WTC11 (cell line): ENCODE measurements around the gene IL36A. TPM values are rescaled to one million over a fixed set of nuclear protein-coding genes. Genes with fewer than 3 reads are reported as not detected.

Source experiments
- ATAC-seq: fragments of 200-7000 bp; cut with Tn5 transposase; 2 replicates; pipeline ENCODE4 v1.10.0; 2021; ENCODE audit warnings: mild to moderate bottlenecking, moderate library complexity
- CTCF ChIA-PET: fragments of 300-600 bp; sonication (Branson Sonifier 250); formaldehyde crosslinking; loops from one replicate; lab custom pipeline; 2021; ENCODE audit warnings: antibody characterized with exemption; lab: Charles Lee
- POLR2A ChIA-PET: fragments of 350-600 bp; sonication (Branson Sonifier 250); formaldehyde crosslinking; loops from one replicate; lab custom pipeline; 2021; ENCODE audit warnings: antibody characterized with exemption; lab: Charles Lee
- DNase-seq: peaks from one replicate; pipeline ENCODE4 v3.0.0; 2021; ENCODE audit warnings: low spot score
- H3K27ac Mint-ChIP-seq: 2 replicates; pipeline ENCODE4 v1.8.0; 2021; ENCODE audit warnings: mixed read lengths
- H3K27me3 Mint-ChIP-seq: 2 replicates; pipeline ENCODE4 v1.8.0; 2021; ENCODE audit warnings: low read depth, mild to moderate bottlenecking, moderate library complexity, mixed read lengths
- H3K36me3 Mint-ChIP-seq: 2 replicates; pipeline ENCODE4 v1.8.0; 2021; ENCODE audit warnings: mixed read lengths
- H3K4me1 Mint-ChIP-seq: 2 replicates; pipeline ENCODE4 v1.8.0; 2022; ENCODE audit warnings: mixed read lengths
- H3K4me3 Mint-ChIP-seq: 2 replicates; pipeline ENCODE4 v1.8.0; 2021; ENCODE audit warnings: mild to moderate bottlenecking, moderate library complexity, mixed read lengths
- H3K9me3 Mint-ChIP-seq: 2 replicates; pipeline ENCODE4 v1.8.0; 2021; ENCODE audit warnings: mixed read lengths
- ARID4B ChIP-seq: sonication (generic); formaldehyde crosslinking; IDR thresholded peaks from 2 replicates; pipeline ENCODE4 v1.8.0; 2023; ENCODE audit warnings: missing genetic modification reagents, mild to moderate bottlenecking, borderline replicate concordance
- CBFB ChIP-seq: sonication (generic); formaldehyde crosslinking; IDR thresholded peaks from 2 replicates; pipeline ENCODE4 v1.8.1; 2022; ENCODE audit warnings: mild to moderate bottlenecking, low read depth, missing genetic modification reagents
- CTCF ChIP-seq: fragments of 200-600 bp; IDR thresholded peaks from 2 replicates; pipeline ENCODE4 v1.8.0; 2022; ENCODE audit warnings: antibody characterized with exemption
- FOXJ3 ChIP-seq: sonication (generic); formaldehyde crosslinking; IDR thresholded peaks from 2 replicates; pipeline ENCODE4 v1.9.0; 2021; ENCODE audit warnings: missing genetic modification reagents, mild to moderate bottlenecking, borderline replicate concordance
- FOXK1 ChIP-seq: sonication (generic); formaldehyde crosslinking; IDR thresholded peaks from 2 replicates; pipeline ENCODE4 v1.8.0; 2022; ENCODE audit warnings: mild to moderate bottlenecking, moderate library complexity, missing genetic modification reagents
- GRHL2 ChIP-seq: fragments of 250-450 bp; sonication (Bioruptor Pico); IDR thresholded peaks from 2 replicates; pipeline ENCODE4 v1.8.0; 2022; ENCODE audit warnings: mild to moderate bottlenecking, moderate library complexity; ENCODE audit not compliant: insufficient replicate concordance, severe bottlenecking
- JAZF1 ChIP-seq: fragments of 250-450 bp; sonication (Bioruptor Pico); IDR thresholded peaks from 2 replicates; pipeline ENCODE4 v1.9.0; 2021; ENCODE audit warnings: moderate library complexity, mild to moderate bottlenecking, inconsistent platforms
- OVOL2 ChIP-seq: fragments of 250-450 bp; sonication (Bioruptor Pico); IDR thresholded peaks from 2 replicates; pipeline ENCODE4 v1.9.0; 2021; ENCODE audit warnings: mild to moderate bottlenecking, borderline replicate concordance
- SMAD3 ChIP-seq: sonication (generic); formaldehyde crosslinking; IDR thresholded peaks from 2 replicates; pipeline ENCODE4 v1.8.0; 2022; ENCODE audit warnings: missing genetic modification reagents, mild to moderate bottlenecking, borderline replicate concordance
- SOX15 ChIP-seq: fragments of 250-450 bp; sonication (Bioruptor Pico); IDR thresholded peaks from 2 replicates; pipeline ENCODE4 v1.9.0; 2021; ENCODE audit warnings: mild to moderate bottlenecking
- TCF7 ChIP-seq: sonication (generic); formaldehyde crosslinking; IDR thresholded peaks from 2 replicates; pipeline ENCODE4 v1.8.0; 2022; ENCODE audit warnings: mild to moderate bottlenecking, low read depth, missing genetic modification reagents, moderate library complexity
- ZBTB43 ChIP-seq: sonication (generic); formaldehyde crosslinking; IDR thresholded peaks from 2 replicates; pipeline ENCODE4 v1.8.1; 2023; ENCODE audit warnings: mild to moderate bottlenecking, missing genetic modification reagents
- ZMAT4 ChIP-seq: fragments of 250-450 bp; sonication (Bioruptor Pico); IDR thresholded peaks from 2 replicates; pipeline ENCODE4 v1.9.0; 2021; ENCODE audit warnings: mild to moderate bottlenecking
- ZNF232 ChIP-seq: sonication (generic); formaldehyde crosslinking; IDR thresholded peaks from 2 replicates; pipeline ENCODE4 v1.8.0; 2022; ENCODE audit warnings: mild to moderate bottlenecking, missing genetic modification reagents
- ZNF281 ChIP-seq: sonication (generic); formaldehyde crosslinking; IDR thresholded peaks from 2 replicates; pipeline ENCODE4 v1.8.0; 2023; ENCODE audit warnings: mild to moderate bottlenecking, missing genetic modification reagents
- ZNF425 ChIP-seq: fragments of 250-450 bp; sonication (Bioruptor Pico); conservative IDR thresholded peaks from 2 replicates; pipeline ENCODE4 v1.9.0; 2021; ENCODE audit warnings: mild to moderate bottlenecking
- total RNA-seq: library from RNA; stranded (reverse); gene quantifications from 3 replicates; pipeline ENCODE4 v1.2.3, GENCODE V29; 2021

Gene IL36A
- total RNA-seq, 1 experiment from 2014 or later: not detected

GRCh38 chr2:112994648-112995047, 10.6 kb upstream of the IL36A start:
- Mint-ChIP-seq H3K27me3 (peaks cover 35% of the 10 kb centered on the region), H3K4me1 (no peaks in the 10 kb centered on the region), H3K9me3 (peaks cover 57% of the 10 kb centered on the region), H3K4me3 (no peak overlapping the region), H3K36me3 (peaks cover 5% of the 10 kb centered on the region; the same call in 1 of the 2 replicates), H3K27ac (no peak overlapping the region)
- CTCF ChIA-PET: no interaction called here
- DNase-seq (no peak), ATAC-seq (no peak)
- POLR2A ChIA-PET: no interaction called here
- no peak for TF ChIP-seq CBFB (CRISPR knock-in tag)
- TF ChIP-seq ZNF281 (CRISPR knock-in tag): no peak
- no peak for TF ChIP-seq TCF7 (CRISPR knock-in tag)
- no peak for TF ChIP-seq SOX15 (CRISPR knock-in tag)
- no peak for TF ChIP-seq ARID4B (CRISPR knock-in tag)
- no peak for TF ChIP-seq ZBTB43
- TF ChIP-seq ZNF425: no peak
- no peak for TF ChIP-seq SMAD3
- TF ChIP-seq, all 79 proteins: peak for 0

GRCh38 chr2:112995346-112995920, 9.8 kb upstream of the IL36A start:
- CTCF ChIA-PET: no interaction called here
- ATAC-seq: no peak
- TF ChIP-seq GRHL2 (no peak), FOXK1 (CRISPR knock-in tag) (no peak), ZMAT4 (CRISPR knock-in tag) (no peak), ZNF232 (CRISPR knock-in tag) (no peak), CTCF (no peak), OVOL2 (CRISPR knock-in tag) (no peak), JAZF1 (CRISPR knock-in tag) (no peak), FOXJ3 (CRISPR knock-in tag) (no peak)
- peaks cover 9% of the 10 kb centered on the region; the same call in 1 of the 2 replicates for H3K36me3 Mint-ChIP-seq
- POLR2A ChIA-PET: no interaction called here
- H3K4me1 Mint-ChIP-seq: no peaks in the 10 kb centered on the region
- no peak overlapping the region for H3K4me3 Mint-ChIP-seq
- H3K27ac Mint-ChIP-seq: no peak overlapping the region
- peaks cover 57% of the 10 kb centered on the region for H3K9me3 Mint-ChIP-seq
- no peak for DNase-seq
- H3K27me3 Mint-ChIP-seq: peaks cover 33% of the 10 kb centered on the region
